Measurements from ENCODE around the gene DNAJA4. TPM values are rescaled to one million over a fixed set of nuclear protein-coding genes. Genes with fewer than 3 reads are reported as not detected.

DNAJA4 gene
- polyA plus RNA-seq, 1 donor from 2014 or later: 0.66 TPM

GRCh38 chr15:78266806-78267205 is 2.4 kb downstream of the DNAJA4 start:
- Histone ChIP-seq H3K9me2 (ENCODE audit: insufficient read depth, low read length) (no peaks in the 10 kb centered on the region), H3K27me3 (ENCODE audit: insufficient read depth, low read depth, low read length) (peaks cover 18% of the 10 kb centered on the region), H3K4me3 (ENCODE audit: low read length) (no peak overlapping the region), H4K20me1 (ENCODE audit: insufficient read depth) (no peaks in the 10 kb centered on the region), H3K4me2 (ENCODE audit: low read length) (no peak overlapping the region), H3K79me2 (replicated peaks; ENCODE audit: insufficient read depth, low read length) (no peaks in the 10 kb centered on the region), H3F3A (ENCODE audit: insufficient read depth, low read length, poor library complexity, severe bottlenecking) (no peaks in the 10 kb centered on the region), H3K9ac (ENCODE audit: low read length) (no peak overlapping the region), H3K36me3 (ENCODE audit: insufficient read depth, low read length) (no peaks in the 10 kb centered on the region), H2AFZ (ENCODE audit: low read depth, low read length) (no peak overlapping the region), H3K9me3 (ENCODE audit: low read length) (no peaks in the 10 kb centered on the region), H3K27ac (ENCODE audit: low read length) (no peak overlapping the region)
- no peak for TF ChIP-seq EZH2 (IDR thresholded peaks at IDR 0.05; ENCODE audit: borderline replicate concordance, insufficient read depth, low read length, poor library complexity, severe bottlenecking)
- no peak for TF ChIP-seq TAF1 (IDR thresholded peaks at IDR 0.05; ENCODE audit: low read depth)
- TF ChIP-seq, protein P1, sequence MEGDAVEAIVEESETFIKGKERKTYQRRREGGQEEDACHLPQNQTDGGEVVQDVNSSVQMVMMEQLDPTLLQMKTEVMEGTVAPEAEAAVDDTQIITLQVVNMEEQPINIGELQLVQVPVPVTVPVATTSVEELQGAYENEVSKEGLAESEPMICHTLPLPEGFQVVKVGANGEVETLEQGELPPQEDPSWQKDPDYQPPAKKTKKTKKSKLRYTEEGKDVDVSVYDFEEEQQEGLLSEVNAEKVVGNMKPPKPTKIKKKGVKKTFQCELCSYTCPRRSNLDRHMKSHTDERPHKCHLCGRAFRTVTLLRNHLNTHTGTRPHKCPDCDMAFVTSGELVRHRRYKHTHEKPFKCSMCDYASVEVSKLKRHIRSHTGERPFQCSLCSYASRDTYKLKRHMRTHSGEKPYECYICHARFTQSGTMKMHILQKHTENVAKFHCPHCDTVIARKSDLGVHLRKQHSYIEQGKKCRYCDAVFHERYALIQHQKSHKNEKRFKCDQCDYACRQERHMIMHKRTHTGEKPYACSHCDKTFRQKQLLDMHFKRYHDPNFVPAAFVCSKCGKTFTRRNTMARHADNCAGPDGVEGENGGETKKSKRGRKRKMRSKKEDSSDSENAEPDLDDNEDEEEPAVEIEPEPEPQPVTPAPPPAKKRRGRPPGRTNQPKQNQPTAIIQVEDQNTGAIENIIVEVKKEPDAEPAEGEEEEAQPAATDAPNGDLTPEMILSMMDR (IDR thresholded peaks at IDR 0.05; ENCODE audit: poor library complexity, severe bottlenecking): no peak
- TF ChIP-seq REST (IDR thresholded peaks at IDR 0.05; ENCODE audit: borderline replicate concordance): no peak
- TF ChIP-seq MXI1 (conservative IDR thresholded peaks at IDR 0.05; ENCODE audit: poor library complexity, severe bottlenecking): no peak
- TF ChIP-seq SMC3 (conservative IDR thresholded peaks at IDR 0.05; ENCODE audit: poor library complexity): no peak
- no peak for TF ChIP-seq POLR2AphosphoS5 (IDR thresholded peaks at IDR 0.05)
- TF ChIP-seq RAD21 (conservative IDR thresholded peaks at IDR 0.05): no peak
- no peak for TF ChIP-seq EP300 (conservative IDR thresholded peaks at IDR 0.05; ENCODE audit: poor library complexity, severe bottlenecking)

GRCh38 chr15:78272316-78272715 is 8.0 kb downstream of the DNAJA4 start:
- Histone ChIP-seq H3K9me2 (ENCODE audit: insufficient read depth, low read length) (no peaks in the 10 kb centered on the region), H3K36me3 (ENCODE audit: insufficient read depth, low read length) (no peaks in the 10 kb centered on the region), H3K9ac (ENCODE audit: low read length) (no peak overlapping the region), H3K4me3 (ENCODE audit: low read length) (no peak overlapping the region), H3K9me3 (ENCODE audit: low read length) (no peaks in the 10 kb centered on the region), H3K27me3 (ENCODE audit: insufficient read depth, low read depth, low read length) (no peaks in the 10 kb centered on the region), H3K79me2 (replicated peaks; ENCODE audit: insufficient read depth, low read length) (no peaks in the 10 kb centered on the region), H4K20me1 (ENCODE audit: insufficient read depth) (no peaks in the 10 kb centered on the region), H3K27ac (ENCODE audit: low read length) (no peak overlapping the region), H2AFZ (ENCODE audit: low read depth, low read length) (no peak overlapping the region), H3F3A (ENCODE audit: insufficient read depth, low read length, poor library complexity, severe bottlenecking) (no peaks in the 10 kb centered on the region), H3K4me2 (ENCODE audit: low read length) (no peak overlapping the region)
- TF ChIP-seq SMC3 (conservative IDR thresholded peaks at IDR 0.05; ENCODE audit: poor library complexity) (no peak), TAF1 (IDR thresholded peaks at IDR 0.05; ENCODE audit: low read depth) (no peak), REST (IDR thresholded peaks at IDR 0.05; ENCODE audit: borderline replicate concordance) (no peak), RAD21 (conservative IDR thresholded peaks at IDR 0.05) (no peak), EP300 (conservative IDR thresholded peaks at IDR 0.05; ENCODE audit: poor library complexity, severe bottlenecking) (no peak), MXI1 (conservative IDR thresholded peaks at IDR 0.05; ENCODE audit: poor library complexity, severe bottlenecking) (no peak), POLR2AphosphoS5 (IDR thresholded peaks at IDR 0.05) (no peak), EZH2 (IDR thresholded peaks at IDR 0.05; ENCODE audit: borderline replicate concordance, insufficient read depth, low read length, poor library complexity, severe bottlenecking) (no peak)
- TF ChIP-seq, protein P1 (IDR thresholded peaks at IDR 0.05; ENCODE audit: poor library complexity, severe bottlenecking): no peak

Measured in neural cell (in vitro differentiated cells).